Hippocampal formation (tissue), 2 donors: ENCODE results near the gene ADGRG3.
"Not testable (repeated sequence)": the region's sequence is repeated elsewhere in the genome, so short reads cannot be mapped to it uniquely, and the experiment has no call there.

Experiments used
- DNase-seq, 2 donors: peaks; one replicate each; lab custom pipeline; 2025; lab: John Stamatoyannopoulos, UW

The ADGRG3 gene

GRCh38 chr16:57697896-57698537 lies 29.9 kb downstream of the ADGRG3 start:
- no peak for DNase-seq

GRCh38 chr16:57698812-57699405 lies 30.8 kb downstream of the ADGRG3 start:
- no peak for DNase-seq

- no peak for DNase-seq
Observed at GRCh38 chr16:57699481-57699880, 31.4 kb downstream of the ADGRG3 start.

GRCh38 chr16:57699899-57700298 lies 31.8 kb downstream of the ADGRG3 start:
- no peak for DNase-seq

GRCh38 chr16:57700781-57701551 lies 32.9 kb downstream of the ADGRG3 start:
- DNase-seq = no peak

- DNase-seq = no peak
Observed at GRCh38 chr16:57701759-57702371, 33.8 kb downstream of the ADGRG3 start.

- DNase-seq = no peak
Observed at GRCh38 chr16:57703416-57704010, 35.4 kb downstream of the ADGRG3 start.

GRCh38 chr16:57704011-57704904 lies 36.2 kb downstream of the ADGRG3 start:
- DNase-seq = no peak

- DNase-seq = no peak
Observed at GRCh38 chr16:57704905-57705852, 37.1 kb downstream of the ADGRG3 start.

- DNase-seq = no peak
Observed at GRCh38 chr16:57706717-57707116, 38.6 kb downstream of the ADGRG3 start.

- no peak for DNase-seq
Observed at GRCh38 chr16:57707331-57707730, 39.2 kb downstream of the ADGRG3 start.

- DNase-seq = no peak
Observed at GRCh38 chr16:57708168-57708567, 40.1 kb downstream of the ADGRG3 start.

GRCh38 chr16:57709663-57710062 lies 41.6 kb downstream of the ADGRG3 start:
- DNase-seq = no peak

- DNase-seq = no peak
Observed at GRCh38 chr16:57711346-57711745, 43.2 kb downstream of the ADGRG3 start.

- no peak for DNase-seq
Observed at GRCh38 chr16:57711993-57712392, 43.9 kb downstream of the ADGRG3 start.

- not testable (repeated sequence) for DNase-seq
Observed at GRCh38 chr16:57712569-57712968, 44.5 kb downstream of the ADGRG3 start.

- no peak for DNase-seq
Observed at GRCh38 chr16:57713596-57713995, 45.5 kb downstream of the ADGRG3 start.

GRCh38 chr16:57714047-57714446 lies 45.9 kb downstream of the ADGRG3 start:
- DNase-seq = no peak

- peak in 1 of 2 donors; percentile 39 for DNase-seq
Observed at GRCh38 chr16:57720142-57720575, 52.1 kb downstream of the ADGRG3 start.
